Adrenal gland (tissue), 5 donors: ENCODE results near the gene TRIM8.

Experiments used
- CTCF ChIP-seq, 6 experiments: fragments of 450-650 bp in 4 of 6; fragments of 200-600 bp in 2 of 6; sonication (generic) in 1 of 6; IDR thresholded peaks; 1 replicate in 5 of 6; 2 replicates in 1 of 6; pipeline versions ENCODE4 v1.5.1 to v1.8.0; 2016 to 2021; ENCODE audit warnings: antibody characterized with exemption in 6 of 6, mild to moderate bottlenecking in 2 of 6, moderate library complexity in 1 of 6
- POLR2A ChIP-seq, 2 donors: fragments of 450-650 bp; IDR thresholded peaks; one replicate each; pipeline ENCODE4 v1.6.1; 2017; ENCODE audit warnings: antibody characterized with exemption in 2 of 2, mild to moderate bottlenecking in 2 of 2, moderate library complexity in 1 of 2
- donor health status: DM: no; HTN: no; CAD: no.

- no peak for TF ChIP-seq CTCF (IDR thresholded peaks at IDR 0.05)
- TF ChIP-seq POLR2A (IDR thresholded peaks at IDR 0.05): peak; percentile 51 to 90
These were observed 2.2 kb upstream of the TRIM8 start for GRCh38 chr10:102641880-102642735.
